T-cell (primary cell): Measurements from ENCODE around the gene PRDM12. TPM values are rescaled to one million over a fixed set of nuclear protein-coding genes. Genes with fewer than 3 reads are reported as not detected.

Experiments
- ATAC-seq, 4 experiments: fragments of 200-7000 bp in 3 of 4; fragments of 150-1000 bp in 1 of 4; cut with Tn5 transposase; replicated peaks in 1 of 4; 1 replicate in 3 of 4; 2 replicates in 1 of 4; pipeline ENCODE4 v1.10.0; 2021; ENCODE audit warnings: moderate library complexity in 3 of 4, mild to moderate bottlenecking in 2 of 4, moderate number of reproducible peaks in 1 of 4
- CTCF ChIA-PET, 2 donors: fragments of 300-600 bp; sonication (Branson Sonifier 250); formaldehyde crosslinking; loops; one replicate each; lab custom pipeline; 2022; ENCODE audit warnings: antibody characterized with exemption in 2 of 2; lab: Charles Lee
- POLR2A ChIA-PET, 2 donors: fragments of 300-600 bp; sonication (Branson Sonifier 250); formaldehyde crosslinking; loops; one replicate each; lab custom pipeline; 2022; ENCODE audit warnings: antibody characterized with exemption in 2 of 2; lab: Charles Lee
- DNase-seq, 35 experiments: peaks; one replicate each; pipeline versions ENCODE4 v3.0.0 to v3.0.0-alpha.2; 2013 to 2023
- H3K27ac ChIP-seq: one replicate; pipeline ENCODE4 v1.5.1; 2013; ENCODE audit warnings: low read length
- H3K27me3 ChIP-seq, 2 experiments: replicated peaks in 1 of 2; 1 replicate in 1 of 2; 2 replicates in 1 of 2; pipeline versions ENCODE4 v1.6.1 to v1.7.0; 2013; ENCODE audit warnings: low read length in 1 of 2, mixed read lengths in 1 of 2; ENCODE audit not compliant: control insufficient read depth in 2 of 2, insufficient read depth in 2 of 2; ENCODE audit errors: extremely low read depth in 1 of 2
- H3K36me3 ChIP-seq, 2 donors: 1 replicate in 1 of 2; 2 replicates in 1 of 2; pipeline versions ENCODE4 v1.6.1 to v1.7.0; 2013; ENCODE audit warnings: low read length in 1 of 2; ENCODE audit not compliant: control insufficient read depth in 2 of 2, insufficient read depth in 1 of 2; ENCODE audit errors: extremely low read depth in 1 of 2
- H3K4me1 ChIP-seq, 2 experiments: 1 replicate in 1 of 2; 2 replicates in 1 of 2; pipeline versions ENCODE4 v1.6.1 to v1.7.0; 2013; ENCODE audit warnings: low read length in 2 of 2, mixed read lengths in 1 of 2; ENCODE audit not compliant: insufficient read depth in 2 of 2, control insufficient read depth in 1 of 2; ENCODE audit errors: extremely low read depth in 1 of 2
- H3K4me3 ChIP-seq, 2 donors: 1 replicate in 1 of 2; 2 replicates in 1 of 2; pipeline versions ENCODE4 v1.5.1 to v1.7.0; 2013; ENCODE audit warnings: mild to moderate bottlenecking in 2 of 2, low read length in 1 of 2, moderate library complexity in 1 of 2; ENCODE audit not compliant: control insufficient read depth in 1 of 2; ENCODE audit errors: extremely low read depth in 1 of 2
- H3K9me3 ChIP-seq: 2 replicates; pipeline ENCODE4 v1.7.0; 2013
- H3K27ac Mint-ChIP-seq, 2 donors: one replicate each; pipeline ENCODE4 v1.8.0; 2020 to 2021; ENCODE audit warnings: mild to moderate bottlenecking in 2 of 2, mixed read lengths in 2 of 2
- H3K27me3 Mint-ChIP-seq, 2 donors: one replicate each; pipeline ENCODE4 v1.8.0; 2021 to 2022; ENCODE audit warnings: mixed read lengths in 2 of 2
- H3K36me3 Mint-ChIP-seq: one replicate; pipeline ENCODE4 v1.8.0; 2021; ENCODE audit warnings: mixed read lengths
- H3K4me1 Mint-ChIP-seq, 3 donors: one replicate each; pipeline ENCODE4 v1.8.0; 2020 to 2022; ENCODE audit warnings: mixed read lengths in 3 of 3, mild to moderate bottlenecking in 1 of 3
- H3K4me3 Mint-ChIP-seq, 3 donors: one replicate each; pipeline ENCODE4 v1.8.0; 2020 to 2022; ENCODE audit warnings: mild to moderate bottlenecking in 3 of 3, mixed read lengths in 3 of 3, moderate library complexity in 3 of 3
- H3K9me3 Mint-ChIP-seq, 3 donors: one replicate each; pipeline ENCODE4 v1.8.0; 2020 to 2022; ENCODE audit warnings: mixed read lengths in 3 of 3
- WGBS: methylation state at CpG from one replicate; pipeline ENCODE4 v1.1.5; 2013; ENCODE audit warnings: missing lambda C conversion rate; ENCODE audit not compliant: insufficient coverage; 5-methylcytosine and 5-hydroxymethylcytosine counted together
- total RNA-seq, 35 experiments: library from RNA in 6 of 35; stranded (reverse) in 6 of 35; fragments of 120-200 nt in 1 of 35; gene quantifications; one replicate each; pipeline versions ENCODE4 v1.2.1 to v1.2.4 and lab custom pipeline; 2013 to 2026

Gene PRDM12
- total RNA-seq, 5 donors from 2014 or later (not counting 1 experiment from before 2014, with no cell fraction given), result 0.13 to 0.19 (median 0.16) TPM; not detected in 2

DNA sequence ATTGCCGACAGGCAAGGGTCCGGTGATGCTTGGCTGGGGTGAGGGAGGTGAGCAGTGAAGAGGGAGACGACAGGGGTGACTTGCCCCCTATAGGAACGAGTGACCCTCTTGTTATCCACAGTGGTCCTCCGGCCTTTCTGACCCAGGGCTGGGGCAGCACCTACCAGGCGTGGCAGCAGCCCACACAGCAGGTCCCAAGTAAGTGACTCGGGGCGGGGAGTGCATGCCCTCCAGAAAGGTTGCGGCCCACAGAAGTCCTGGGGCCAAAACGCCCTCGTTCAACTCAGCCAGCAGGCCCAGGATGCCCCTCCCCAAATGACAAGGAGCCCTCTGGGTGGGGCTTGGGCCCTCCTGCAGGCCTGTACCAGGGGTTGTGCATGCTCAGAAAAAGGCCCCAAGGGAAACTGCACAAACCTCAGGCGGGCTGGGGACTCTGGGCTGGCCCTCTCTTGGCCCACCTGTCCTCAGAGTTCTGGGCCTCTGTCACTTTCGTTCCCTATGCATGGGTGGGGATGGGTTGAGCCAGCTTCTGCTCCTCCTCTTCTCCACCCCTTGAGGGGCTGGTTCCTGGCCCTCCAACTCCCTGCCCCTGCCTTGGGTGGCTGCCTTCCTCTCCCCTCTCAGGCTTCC, 32.2 kb upstream of the PRDM12 start:
- POLR2A ChIA-PET, result no interaction called here
- H3K36me3 Mint-ChIP-seq, result peaks cover 38% of the 10 kb centered on the region
- no peak overlapping the region for H3K4me3 Mint-ChIP-seq
- no peaks in the 10 kb centered on the region for H3K4me1 Mint-ChIP-seq
- H3K4me3 ChIP-seq, result no peak overlapping the region
- CTCF ChIA-PET, result no interaction called here
- H3K27me3 Mint-ChIP-seq, result no peaks in the 10 kb centered on the region
- 97% methylated on average over 9 of the region's 13 CpGs for WGBS
- no peaks in the 10 kb centered on the region for H3K9me3 ChIP-seq
- ATAC-seq, result no peak
- H3K36me3 ChIP-seq, result peaks cover 29 to 87% of the 10 kb centered on the region in 2 donors
- H3K9me3 Mint-ChIP-seq, result no peaks in the 10 kb centered on the region
- H3K27ac ChIP-seq, result no peak overlapping the region
- DNase-seq, result no peak
- H3K4me1 ChIP-seq, result no peaks in the 10 kb centered on the region
- H3K27me3 ChIP-seq, result no peaks in the 10 kb centered on the region
- H3K27ac Mint-ChIP-seq, result no peak overlapping the region

GRCh38 chr9:130632841-130633240, 31.6 kb upstream of the PRDM12 start:
- ATAC-seq, result no peak
- peaks cover 37% of the 10 kb centered on the region for H3K36me3 Mint-ChIP-seq

DNA sequence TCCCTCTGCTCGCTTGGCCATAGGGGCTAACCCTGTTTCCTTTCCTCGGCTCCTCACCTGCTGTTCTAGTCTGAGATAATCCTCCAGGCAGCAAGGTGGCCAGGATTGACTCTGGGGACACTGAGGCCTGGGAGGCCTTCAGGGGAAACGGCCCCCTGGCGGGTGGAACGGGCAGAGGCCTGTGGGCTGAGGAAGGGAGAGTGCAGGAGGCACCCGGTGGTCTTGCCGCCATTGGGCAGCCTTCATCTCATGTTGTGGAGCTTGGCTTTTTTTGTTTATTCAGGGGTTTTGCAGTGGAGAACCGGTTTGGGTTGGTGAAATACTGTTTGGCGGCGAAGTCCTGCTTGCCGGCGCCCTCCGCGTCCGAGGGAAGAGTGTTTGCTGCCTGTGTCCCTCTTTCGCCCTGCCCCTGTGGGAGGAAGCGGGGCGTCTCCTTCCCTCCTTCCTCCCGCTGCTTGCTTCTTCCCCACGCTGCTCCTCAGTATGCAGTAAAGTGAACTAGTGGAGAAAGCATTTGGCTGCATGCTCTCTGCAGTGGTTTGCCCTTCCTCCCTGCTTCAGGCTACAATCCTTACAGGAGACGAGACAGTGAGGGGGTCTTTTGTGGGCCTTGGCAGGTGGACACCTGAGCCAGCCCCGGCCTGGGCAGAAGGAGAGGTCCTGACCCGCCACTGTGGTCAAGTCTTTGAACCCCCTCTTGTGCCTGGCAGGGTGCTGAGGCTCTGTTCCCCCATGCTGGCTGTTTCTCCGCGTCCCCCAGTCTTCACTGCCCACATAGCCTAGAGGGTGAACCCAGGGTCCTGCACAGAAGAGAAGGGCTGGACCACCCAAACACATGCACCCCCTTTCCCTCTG, 30.8 kb upstream of the PRDM12 start:
- no peak overlapping the region for H3K27ac Mint-ChIP-seq
- Histone ChIP-seq H3K4me1 (no peaks in the 10 kb centered on the region), H3K36me3 (peaks cover 31 to 78% of the 10 kb centered on the region in 2 donors), H3K4me3 (no peak overlapping the region), H3K27me3 (no peaks in the 10 kb centered on the region), H3K9me3 (no peaks in the 10 kb centered on the region), H3K27ac (no peak overlapping the region)
- H3K4me3 Mint-ChIP-seq, result no peak overlapping the region
- H3K9me3 Mint-ChIP-seq, result no peaks in the 10 kb centered on the region
- H3K27me3 Mint-ChIP-seq, result no peaks in the 10 kb centered on the region
- over 99% methylated on average over 13 of the region's 25 CpGs for WGBS
- H3K4me1 Mint-ChIP-seq, result no peaks in the 10 kb centered on the region
- POLR2A ChIA-PET, result no interaction called here
- ATAC-seq, result no peak
- DNase-seq, result no peak
- CTCF ChIA-PET, result no interaction called here
- peaks cover 42% of the 10 kb centered on the region for H3K36me3 Mint-ChIP-seq

More at GRCh38 chr9:130632841-130633240, 31.6 kb upstream of the PRDM12 start:
- Mint-ChIP-seq H3K4me3 (no peak overlapping the region), H3K4me1 (no peaks in the 10 kb centered on the region), H3K9me3 (no peaks in the 10 kb centered on the region), H3K27ac (no peak overlapping the region), H3K27me3 (no peaks in the 10 kb centered on the region)
- Histone ChIP-seq H3K4me3 (no peak overlapping the region), H3K4me1 (no peaks in the 10 kb centered on the region), H3K27ac (no peak overlapping the region), H3K27me3 (no peaks in the 10 kb centered on the region), H3K36me3 (peaks cover 29 to 83% of the 10 kb centered on the region in 2 donors), H3K9me3 (no peaks in the 10 kb centered on the region)
- no peak for DNase-seq
- 98% methylated on average over 6 of the region's 7 CpGs for WGBS
- CTCF ChIA-PET, result no interaction called here
- POLR2A ChIA-PET, result no interaction called here

DNA sequence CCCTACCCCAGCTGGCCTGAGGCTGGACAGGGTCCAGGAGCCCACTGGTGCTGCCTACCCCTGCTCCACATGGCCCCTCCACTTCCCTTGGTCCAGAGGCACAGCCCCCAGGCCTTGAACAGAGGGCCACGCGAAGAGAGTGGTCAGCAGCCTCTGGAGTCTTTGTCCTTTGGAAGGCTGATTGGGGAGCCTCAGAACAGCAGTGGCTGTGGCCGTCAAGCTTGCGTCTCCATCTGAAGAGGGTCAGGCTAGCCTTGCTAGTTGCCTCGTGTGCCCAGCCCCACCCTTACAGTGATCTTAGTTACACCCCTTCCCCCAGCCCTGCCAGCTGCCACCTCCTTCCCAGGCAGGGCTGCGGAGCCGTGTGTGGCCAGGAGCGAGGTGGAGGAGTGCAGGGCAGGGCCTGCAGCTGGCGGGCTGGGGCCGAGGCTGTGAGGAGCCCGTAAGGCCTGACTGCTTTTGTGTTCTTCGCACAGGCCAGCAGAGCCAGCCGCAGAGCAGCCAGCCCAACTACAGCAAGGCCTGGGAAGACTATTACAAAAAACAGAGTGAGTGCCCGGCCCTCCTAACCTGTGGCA, 30.1 kb upstream of the PRDM12 start:
- no peaks in the 10 kb centered on the region for H3K4me1 ChIP-seq
- H3K9me3 ChIP-seq, result no peaks in the 10 kb centered on the region
- no peaks in the 10 kb centered on the region for H3K27me3 ChIP-seq
- H3K9me3 Mint-ChIP-seq, result no peaks in the 10 kb centered on the region
- ATAC-seq (no peak), DNase-seq (no peak)
- H3K36me3 ChIP-seq, result peaks cover 31 to 75% of the 10 kb centered on the region in 2 donors
- H3K27me3 Mint-ChIP-seq, result no peaks in the 10 kb centered on the region
- no peaks in the 10 kb centered on the region for H3K4me1 Mint-ChIP-seq
- H3K36me3 Mint-ChIP-seq, result peaks cover 49% of the 10 kb centered on the region
- 97% methylated on average over 11 of the region's 14 CpGs for WGBS
- POLR2A ChIA-PET, result no interaction called here
- H3K27ac ChIP-seq, result no peak overlapping the region
- no peak overlapping the region for H3K4me3 ChIP-seq
- H3K27ac Mint-ChIP-seq, result no peak overlapping the region
- H3K4me3 Mint-ChIP-seq, result no peak overlapping the region
- CTCF ChIA-PET, result no interaction called here

GRCh38 chr9:130634801-130635200, 29.6 kb upstream of the PRDM12 start:
- H3K4me3 Mint-ChIP-seq, result no peak overlapping the region
- 97% methylated on average over 7 of the region's 8 CpGs for WGBS
- ChIA-PET CTCF (no interaction called here), POLR2A (no interaction called here)
- ATAC-seq (no peak), DNase-seq (no peak)
- peaks cover 46% of the 10 kb centered on the region for H3K36me3 Mint-ChIP-seq
- Histone ChIP-seq H3K27me3 (no peaks in the 10 kb centered on the region), H3K4me3 (no peak overlapping the region), H3K36me3 (peaks cover 31 to 70% of the 10 kb centered on the region in 2 donors), H3K4me1 (no peaks in the 10 kb centered on the region), H3K27ac (no peak overlapping the region), H3K9me3 (no peaks in the 10 kb centered on the region)
- no peaks in the 10 kb centered on the region for H3K4me1 Mint-ChIP-seq
- H3K9me3 Mint-ChIP-seq, result no peaks in the 10 kb centered on the region
- H3K27ac Mint-ChIP-seq, result no peak overlapping the region
- H3K27me3 Mint-ChIP-seq, result no peaks in the 10 kb centered on the region

DNA sequence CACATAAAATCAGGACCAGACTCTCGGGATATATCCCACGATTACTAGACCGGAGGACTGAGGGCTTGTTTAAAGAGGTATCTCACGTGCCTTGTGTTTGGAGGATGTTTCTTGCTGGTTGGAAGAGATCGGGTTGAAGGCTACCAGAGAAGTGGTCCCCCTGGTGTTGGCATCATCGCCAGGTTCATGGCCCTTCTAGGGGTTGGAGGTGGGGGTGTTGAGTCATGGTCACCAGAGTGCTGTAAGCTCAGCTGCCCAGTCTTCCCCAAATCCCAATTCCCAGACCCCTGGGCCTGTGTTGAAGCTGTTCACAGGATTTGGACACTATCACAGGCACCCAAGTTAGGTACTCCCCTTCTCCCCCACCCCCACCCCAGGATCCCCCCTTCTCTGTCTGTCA, 29.1 kb upstream of the PRDM12 start:
- CTCF ChIA-PET, result no interaction called here
- 92% methylated on average over 5 of the region's 6 CpGs for WGBS

More for the DNA sequence above, 29.1 kb upstream of the PRDM12 start:
- H3K4me3 ChIP-seq, result no peak overlapping the region
- H3K36me3 ChIP-seq, result peaks cover 28 to 65% of the 10 kb centered on the region in 2 donors
- Mint-ChIP-seq H3K27ac (no peak overlapping the region), H3K27me3 (no peaks in the 10 kb centered on the region), H3K36me3 (peaks cover 44% of the 10 kb centered on the region), H3K9me3 (no peaks in the 10 kb centered on the region), H3K4me1 (no peaks in the 10 kb centered on the region), H3K4me3 (no peak overlapping the region)
- no peak for ATAC-seq
- H3K9me3 ChIP-seq, result no peaks in the 10 kb centered on the region
- DNase-seq, result no peak
- H3K4me1 ChIP-seq, result no peaks in the 10 kb centered on the region
- no peaks in the 10 kb centered on the region for H3K27me3 ChIP-seq
- no peak overlapping the region for H3K27ac ChIP-seq
- POLR2A ChIA-PET, result no interaction called here
